Neural cell (in vitro differentiated cells): ENCODE measurements around the gene KIF5A. TPM values are rescaled to one million over a fixed set of nuclear protein-coding genes. Genes with fewer than 3 reads are reported as not detected.

Source experiments
- H2AFZ ChIP-seq: fragments of 200-600, 300-800 bp; sonication (generic), shearing (Covaris generic); 2 replicates; pipeline ENCODE4 v1.6.0; 2014; ENCODE audit warnings: low read depth, mild to moderate bottlenecking, antibody characterized with exemption, low read length, moderate library complexity
- H3F3A ChIP-seq: fragments of 200-600 bp; shearing (Covaris generic); 2 replicates; pipeline ENCODE4 v1.6.1; 2016; ENCODE audit warnings: mild to moderate bottlenecking, moderate library complexity, mixed read lengths, antibody characterized with exemption, low read length; ENCODE audit not compliant: insufficient read depth, poor library complexity, severe bottlenecking
- H3K27ac ChIP-seq: fragments of 200-600, 300-800 bp; sonication (generic), shearing (Covaris generic); 2 replicates; pipeline ENCODE4 v1.5.1; 2014; ENCODE audit warnings: mild to moderate bottlenecking, low read length, moderate library complexity
- H3K27me3 ChIP-seq: fragments of 300-800, 200-600 bp; sonication (generic), shearing (Covaris generic); 2 replicates; pipeline ENCODE4 v1.6.0; 2014; ENCODE audit warnings: mild to moderate bottlenecking, low read depth, low read length, moderate library complexity; ENCODE audit not compliant: insufficient read depth
- H3K36me3 ChIP-seq: fragments of 300-800, 200-600 bp; sonication (generic), shearing (Covaris generic); 2 replicates; pipeline ENCODE4 v1.5.1; 2014; ENCODE audit warnings: mild to moderate bottlenecking, antibody characterized with exemption, low read length, moderate library complexity; ENCODE audit not compliant: insufficient read depth
- H3K4me2 ChIP-seq: fragments of 300-800, 200-600 bp; sonication (generic), shearing (Covaris generic); 2 replicates; pipeline ENCODE4 v1.6.0; 2014; ENCODE audit warnings: mild to moderate bottlenecking, low read length
- H3K4me3 ChIP-seq: fragments of 300-800, 200-600 bp; sonication (generic), shearing (Covaris generic); 2 replicates; pipeline ENCODE4 v1.5.1; 2014; ENCODE audit warnings: mild to moderate bottlenecking, low read length, moderate library complexity
- H3K79me2 ChIP-seq: fragments of 200-600 bp; shearing (Covaris generic); replicated peaks from 2 replicates; pipeline ENCODE4 v1.6.0; 2014; ENCODE audit warnings: mild to moderate bottlenecking, low read length, moderate library complexity; ENCODE audit not compliant: insufficient read depth
- H3K9ac ChIP-seq: fragments of 300-800, 200-600 bp; sonication (generic), shearing (Covaris generic); 2 replicates; pipeline ENCODE4 v1.6.1; 2016; ENCODE audit warnings: mild to moderate bottlenecking, low read length, mixed read lengths
- H3K9me2 ChIP-seq: fragments of 200-600 bp; shearing (Covaris generic); 2 replicates; pipeline ENCODE4 v1.6.1; 2016; ENCODE audit warnings: mild to moderate bottlenecking, low read length, mixed read lengths; ENCODE audit not compliant: insufficient read depth
- H3K9me3 ChIP-seq: fragments of 200-600, 300-800 bp; sonication (generic), shearing (Covaris generic); 2 replicates; pipeline ENCODE4 v1.6.1; 2016; ENCODE audit warnings: mild to moderate bottlenecking, mixed run types, low read length, moderate library complexity, mixed read lengths
- H4K20me1 ChIP-seq: fragments of 200-600 bp; shearing (Covaris generic); 2 replicates; pipeline ENCODE4 v1.6.1; 2016; ENCODE audit warnings: mild to moderate bottlenecking, mixed run types; ENCODE audit not compliant: insufficient read depth
- CTCF ChIP-seq: fragments of 450-650 bp; IDR thresholded peaks from 2 replicates; pipeline ENCODE4 v1.5.1; 2014; ENCODE audit warnings: antibody characterized with exemption, mild to moderate bottlenecking, moderate library complexity; ENCODE audit not compliant: poor library complexity, severe bottlenecking
- EP300 ChIP-seq: fragments of 450-650 bp; conservative IDR thresholded peaks from 2 replicates; pipeline ENCODE4 v1.6.1; 2014; ENCODE audit warnings: antibody characterized with exemption, mild to moderate bottlenecking, moderate library complexity; ENCODE audit not compliant: poor library complexity, severe bottlenecking
- EZH2 ChIP-seq: fragments of 200-600, 300-800 bp; shearing (Covaris generic), sonication (generic); IDR thresholded peaks from 2 replicates; pipeline ENCODE4 v1.6.1; 2014; ENCODE audit warnings: antibody characterized with exemption, low read length, borderline replicate concordance, mild to moderate bottlenecking; ENCODE audit not compliant: insufficient read depth, poor library complexity, severe bottlenecking
- MXI1 ChIP-seq: fragments of 450-650 bp; conservative IDR thresholded peaks from 2 replicates; pipeline ENCODE4 v1.6.1; 2014; ENCODE audit warnings: antibody characterized with exemption, mild to moderate bottlenecking; ENCODE audit not compliant: poor library complexity, severe bottlenecking
- REST ChIP-seq: IDR thresholded peaks from 2 replicates; pipeline ENCODE4 v1.6.1; 2012; ENCODE audit warnings: borderline replicate concordance
- SMC3 ChIP-seq: fragments of 450-650 bp; conservative IDR thresholded peaks from 2 replicates; pipeline ENCODE4 v1.6.1; 2014; ENCODE audit warnings: antibody characterized with exemption, mild to moderate bottlenecking, moderate library complexity; ENCODE audit not compliant: poor library complexity
- TAF1 ChIP-seq: IDR thresholded peaks from 2 replicates; pipeline ENCODE4 v1.6.1; 2012; ENCODE audit warnings: low read depth
- polyA plus RNA-seq: library from polyadenylated mRNA; depleted of rRNA; stranded (reverse); fragments of >200 nt; gene quantifications from 2 replicates; pipeline ENCODE4 v1.2.3, GENCODE V29; 2014

KIF5A gene
- polyA plus RNA-seq, 1 donor from 2014 or later, result 58.8 TPM

GRCh38 chr12:57606821-57607220 lies 57.0 kb downstream of the KIF5A start:
- TF ChIP-seq CTCF (no peak), SMC3 (no peak), MXI1 (no peak), REST (no peak)
- H3K9me3 ChIP-seq, result no peaks in the 10 kb centered on the region
- H3K36me3 ChIP-seq, result no peaks in the 10 kb centered on the region
- H3K4me2 ChIP-seq, result no peak overlapping the region
- H3K27me3 ChIP-seq, result peaks cover 13% of the 10 kb centered on the region
- no peak overlapping the region for H3K27ac ChIP-seq
- no peak overlapping the region for H3K9ac ChIP-seq
- H3K79me2 ChIP-seq, result peaks cover 19% of the 10 kb centered on the region
- no peaks in the 10 kb centered on the region for H3F3A ChIP-seq
- H3K4me3 ChIP-seq, result no peak overlapping the region
- H3K9me2 ChIP-seq, result no peaks in the 10 kb centered on the region
- no peaks in the 10 kb centered on the region for H4K20me1 ChIP-seq
- H2AFZ ChIP-seq, result no peak overlapping the region

GRCh38 chr12:57607958-57608663 lies 58.3 kb downstream of the KIF5A start:
- no peaks in the 10 kb centered on the region for H3K9me3 ChIP-seq
- no peak overlapping the region for H2AFZ ChIP-seq
- no peaks in the 10 kb centered on the region for H3K9me2 ChIP-seq
- no peaks in the 10 kb centered on the region for H3K36me3 ChIP-seq
- H3K4me2 ChIP-seq, result no peak overlapping the region
- TF ChIP-seq CTCF (no peak), MXI1 (no peak), EP300 (no peak), SMC3 (no peak), TAF1 (no peak), EZH2 (no peak)
- no peak overlapping the region for H3K4me3 ChIP-seq
- no peak overlapping the region for H3K27ac ChIP-seq
- H3K79me2 ChIP-seq, result peaks cover 19% of the 10 kb centered on the region
- no peaks in the 10 kb centered on the region for H4K20me1 ChIP-seq
- no peaks in the 10 kb centered on the region for H3F3A ChIP-seq
- peaks cover 13% of the 10 kb centered on the region for H3K27me3 ChIP-seq
- H3K9ac ChIP-seq, result no peak overlapping the region
